NCI-H2081 treated with DMSO at 0.1 percent for 48 hours (cell line): ENCODE data around the gene ZNF654.
"Not testable (repeated sequence)": the region's sequence is repeated elsewhere in the genome, so short reads cannot be mapped to it uniquely, and the experiment has no call there.

ENCODE experiments used
- DNase-seq: peaks from one replicate; lab custom pipeline; 2025; lab: John Stamatoyannopoulos, UW

Gene ZNF654

DNA sequence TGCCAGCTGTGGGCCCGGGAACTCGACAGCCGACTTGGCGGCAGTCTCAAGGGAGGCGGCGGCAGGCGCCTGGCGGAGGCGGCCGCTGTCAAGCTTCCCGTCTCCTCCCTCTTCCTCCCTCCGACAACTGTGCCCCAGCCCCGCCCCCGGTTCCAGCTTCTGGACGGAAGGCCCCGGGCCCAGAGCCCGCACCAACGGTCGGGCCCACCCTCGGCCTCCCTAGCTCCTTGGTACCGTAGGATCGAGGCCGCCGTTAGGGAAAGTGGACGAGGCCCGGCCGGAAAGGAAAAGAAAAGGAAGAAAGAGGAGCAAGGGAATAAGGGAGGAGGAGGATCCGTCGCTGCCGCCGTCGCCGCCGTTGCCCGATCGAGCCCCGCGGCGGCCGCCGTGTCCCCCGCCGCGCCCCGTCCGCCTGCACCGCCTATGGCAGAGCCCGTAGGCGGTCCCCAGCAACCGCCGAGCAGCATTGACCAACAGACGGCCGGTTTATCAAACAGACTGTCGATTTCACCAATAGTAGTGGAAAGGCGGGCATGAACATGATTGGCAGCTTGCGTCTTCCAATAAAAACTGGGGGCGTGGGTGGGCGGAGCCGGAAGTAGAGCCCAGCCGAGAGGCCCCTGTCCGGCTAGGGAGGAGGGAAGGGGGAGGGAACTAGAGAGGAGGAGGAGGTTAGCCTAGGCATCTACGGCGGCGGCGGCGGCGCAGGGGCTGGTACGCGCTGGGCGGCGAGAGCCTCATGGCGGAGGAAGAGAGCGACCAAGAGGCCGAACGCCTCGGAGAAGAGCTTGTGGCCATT lies at the start of gene ZNF654, which contains the start of gene CGGBP1:
ZNF654 (plus strand) TSS at position 675 of the 799 bp plus-strand sequence; CDS start at position 740, 65 bp downstream.
CGGBP1 (minus strand) TSS at position 425 of the 799 bp plus-strand sequence. CDS start 3,029 bp downstream, outside the sequence.
- DNase-seq, result peak; percentile 83

DNA sequence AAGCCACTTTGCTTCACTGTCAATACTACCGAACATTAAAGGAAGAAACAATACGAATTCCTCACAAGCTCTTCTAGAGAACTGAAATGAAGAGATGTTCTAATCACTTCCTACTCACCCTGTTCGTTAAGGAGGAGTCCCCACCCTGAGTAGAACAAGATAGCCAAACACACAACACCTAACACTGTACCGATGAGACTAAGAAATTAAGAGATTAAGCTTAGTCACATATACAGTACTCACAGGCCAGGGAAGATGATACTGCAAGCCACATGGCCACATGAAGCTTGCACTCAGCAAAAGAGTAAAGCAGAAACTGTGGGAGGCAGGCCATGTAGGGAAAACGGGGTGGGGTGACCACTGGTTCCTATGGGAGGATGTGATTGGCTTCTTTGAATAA lies 48.2 kb upstream of the ZNF654 start:
- DNase-seq, result no peak

DNA sequence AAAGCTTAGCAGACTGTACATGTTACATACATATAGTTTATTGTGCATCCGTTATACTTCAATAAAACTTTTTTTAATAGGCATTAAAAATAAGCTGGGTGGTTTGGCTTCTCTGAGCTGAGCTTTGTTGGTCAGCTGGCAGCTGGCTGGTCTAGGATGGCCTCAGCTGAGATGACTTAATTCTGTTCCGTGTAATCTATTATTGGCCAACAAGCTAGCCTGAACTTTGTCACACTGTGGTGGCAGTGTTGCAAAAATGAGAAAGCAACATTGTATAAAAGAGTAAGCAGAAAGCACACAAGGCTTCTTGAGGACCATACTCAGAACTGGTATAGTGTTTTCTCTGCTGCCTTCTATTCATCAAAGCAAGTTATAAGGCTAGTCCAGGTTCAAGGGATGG lies 45.5 kb upstream of the ZNF654 start:
- DNase-seq, result no peak

DNA sequence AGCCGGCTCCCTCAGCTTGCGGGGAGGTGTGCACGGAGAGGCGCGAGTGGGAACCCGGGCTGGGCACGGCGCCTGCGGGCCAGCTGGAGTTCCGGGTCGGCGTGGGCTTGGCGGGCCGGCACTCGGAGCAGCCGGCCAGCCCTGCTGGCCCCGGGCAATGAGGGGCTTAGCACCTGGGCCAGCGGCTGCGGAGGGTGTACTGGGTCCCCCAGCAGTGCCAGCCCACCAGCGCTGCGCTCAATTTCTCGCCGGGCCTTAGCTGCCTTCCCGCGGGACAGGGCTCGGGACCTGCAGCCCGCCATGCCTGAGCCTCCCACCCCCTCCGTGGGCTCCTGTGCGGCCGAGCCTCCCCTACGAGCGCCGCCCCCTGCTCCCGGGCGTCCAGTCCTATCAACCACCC lies 43.4 kb upstream of the ZNF654 start:
- DNase-seq, result not testable (repeated sequence)

DNA sequence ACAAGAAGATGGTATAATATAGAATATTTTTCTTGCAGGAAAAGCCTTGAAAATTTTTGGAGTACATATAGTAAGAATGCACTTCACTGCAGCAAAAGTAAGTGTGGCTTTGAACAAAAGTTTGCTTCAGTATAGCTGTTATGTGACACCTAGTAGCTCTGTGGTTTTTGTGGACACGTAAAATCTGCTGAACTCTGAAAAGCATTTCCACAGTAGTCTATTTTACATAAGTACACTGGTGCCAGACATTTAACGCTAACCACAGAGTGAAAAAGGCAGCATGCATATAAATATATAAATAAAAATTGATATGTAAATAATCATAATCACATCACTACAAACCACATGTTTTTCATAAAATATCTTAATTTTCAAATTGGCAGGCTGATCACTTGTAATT lies 40.0 kb upstream of the ZNF654 start:
- no peak for DNase-seq

DNA sequence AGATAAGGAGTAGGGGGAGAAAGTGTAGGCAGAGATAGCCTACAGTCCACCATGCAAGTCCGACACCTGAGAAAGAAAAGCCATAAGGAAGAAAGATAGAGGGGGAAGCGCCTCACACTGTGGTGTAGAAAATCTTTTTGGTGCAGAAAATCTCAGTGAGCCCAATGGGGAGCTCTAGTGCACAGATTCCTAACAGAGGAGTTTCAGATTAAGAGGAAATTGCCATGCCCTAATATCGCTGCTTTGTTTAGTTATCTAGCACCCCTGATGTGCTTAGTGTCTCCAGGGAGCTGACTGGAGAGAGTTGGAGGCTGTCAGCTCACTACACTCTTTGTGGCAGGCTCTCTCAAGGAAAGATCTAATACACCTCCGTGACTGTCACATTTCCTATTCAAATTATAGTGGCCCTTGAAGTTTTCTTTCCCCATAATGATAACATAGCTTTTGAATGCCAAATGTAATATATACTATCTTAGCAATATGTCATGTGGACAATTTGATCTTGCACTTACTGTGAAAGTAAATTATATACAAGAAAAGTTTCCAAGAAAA lies 34.0 kb upstream of the ZNF654 start:
- DNase-seq, result no peak

DNA sequence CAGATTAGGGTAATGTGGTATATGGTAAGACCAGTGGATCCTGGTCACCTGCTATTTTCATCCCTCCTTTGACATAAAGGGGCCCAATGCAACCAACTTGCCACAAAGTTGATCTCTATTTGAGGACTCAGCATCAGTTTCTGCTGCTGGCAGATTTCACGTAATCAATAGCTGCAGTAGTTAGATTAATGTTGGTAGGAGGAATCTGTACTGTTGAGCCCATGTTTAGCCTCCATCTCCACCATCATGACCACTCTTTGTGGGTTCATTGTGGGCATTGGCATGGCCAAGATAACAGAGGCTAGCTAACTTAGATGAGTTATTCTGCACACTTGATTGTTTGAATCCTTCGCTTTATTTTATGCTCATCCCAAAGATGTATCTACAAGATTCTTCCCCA lies 30.2 kb upstream of the ZNF654 start:
- DNase-seq, result no peak

DNA sequence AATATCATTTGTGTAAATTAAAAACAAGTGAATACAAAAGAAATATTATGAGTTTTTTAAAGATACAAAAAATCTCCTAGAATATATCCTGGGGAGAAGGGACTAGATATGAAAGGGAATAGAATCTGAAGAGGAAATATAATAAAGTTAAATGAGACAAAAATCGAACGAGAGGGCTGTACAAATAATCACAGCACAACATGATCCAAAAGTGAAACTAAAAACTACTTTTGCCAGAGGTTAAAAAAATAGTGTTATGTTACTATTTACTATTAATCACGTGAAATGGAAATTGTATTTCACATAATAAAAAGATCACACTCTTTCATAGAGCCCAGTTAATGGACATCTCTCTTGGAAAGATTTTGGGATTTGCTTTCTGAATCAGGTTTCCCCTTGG lies 28.8 kb upstream of the ZNF654 start:
- DNase-seq, result no peak

DNA sequence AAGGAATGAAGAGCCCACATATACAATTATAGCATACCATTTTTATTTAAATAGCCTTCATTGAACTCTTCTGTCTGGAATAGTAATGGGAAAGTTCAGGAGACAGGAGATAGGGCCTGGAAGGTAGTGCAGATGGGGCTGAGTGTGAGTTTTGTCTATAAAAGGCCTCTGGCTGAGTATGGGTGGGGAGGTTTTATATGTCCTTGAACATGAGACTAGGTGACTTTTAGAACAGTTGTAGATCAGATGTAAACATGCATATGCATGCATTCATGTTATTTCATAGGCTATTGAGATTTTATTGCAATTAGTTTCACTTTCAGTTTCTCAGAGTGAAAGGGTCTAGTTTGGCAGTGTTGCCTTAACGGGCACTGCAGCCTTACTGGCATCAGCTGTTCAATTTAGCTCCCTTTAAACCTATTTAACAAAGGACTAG lies 27.4 kb upstream of the ZNF654 start:
- no peak for DNase-seq

DNA sequence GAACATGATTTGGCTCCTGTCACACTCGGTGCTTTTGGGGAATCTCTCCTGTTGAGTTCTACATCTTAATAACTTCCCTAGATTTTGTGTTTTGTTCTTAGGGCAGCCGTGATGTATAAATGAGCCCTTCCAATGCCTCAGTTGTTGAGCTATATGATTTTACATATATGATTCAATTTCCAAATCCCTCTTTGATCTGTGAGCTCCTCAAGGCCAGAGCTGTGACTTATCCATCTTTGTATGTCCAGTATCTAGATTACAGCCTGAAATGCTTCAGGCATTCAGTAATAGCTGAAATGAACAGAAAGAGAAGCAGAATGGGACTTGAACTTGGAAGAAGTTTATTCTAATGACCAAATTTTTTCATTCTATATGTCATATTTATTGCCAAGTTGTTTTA lies 26.8 kb upstream of the ZNF654 start:
- DNase-seq, result no peak

DNA sequence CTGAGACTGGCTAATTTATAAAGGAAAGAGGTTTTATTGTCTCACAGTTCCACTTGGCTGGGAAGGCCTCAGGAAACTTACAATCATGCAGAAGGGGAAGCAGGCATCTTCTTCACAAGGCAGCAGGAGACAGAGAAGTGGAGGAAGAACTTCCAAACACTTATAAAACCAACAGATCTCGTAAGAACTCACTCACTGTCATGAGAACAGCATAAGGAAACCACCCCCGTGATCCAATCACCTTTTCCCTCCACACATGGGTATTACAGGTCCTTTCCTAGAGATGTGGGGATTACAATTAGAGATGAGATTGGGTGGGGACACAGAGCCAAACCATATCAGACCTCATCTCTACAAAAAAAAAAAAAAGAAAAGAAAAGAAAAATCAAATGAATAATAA lies 26.0 kb upstream of the ZNF654 start:
- no peak for DNase-seq

DNA sequence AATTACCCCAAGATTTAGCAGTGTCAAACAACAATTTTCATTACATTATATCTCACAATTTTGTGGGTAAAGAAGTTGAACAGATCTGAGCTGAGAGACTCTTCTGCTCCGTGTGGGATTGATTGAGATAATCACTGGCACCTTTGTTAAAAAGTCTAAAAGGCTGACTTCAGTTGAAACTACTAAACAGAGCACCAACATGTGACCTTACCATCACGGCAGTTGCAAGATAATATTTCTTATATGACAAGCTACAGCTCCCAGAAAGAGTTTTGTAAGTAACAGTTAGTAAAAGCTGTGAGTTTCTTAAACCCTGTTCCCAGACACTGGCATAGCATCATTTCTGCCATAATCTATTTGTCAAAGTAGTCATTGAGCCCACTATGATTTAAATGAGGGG lies 25.2 kb upstream of the ZNF654 start:
- DNase-seq, result no peak

DNA sequence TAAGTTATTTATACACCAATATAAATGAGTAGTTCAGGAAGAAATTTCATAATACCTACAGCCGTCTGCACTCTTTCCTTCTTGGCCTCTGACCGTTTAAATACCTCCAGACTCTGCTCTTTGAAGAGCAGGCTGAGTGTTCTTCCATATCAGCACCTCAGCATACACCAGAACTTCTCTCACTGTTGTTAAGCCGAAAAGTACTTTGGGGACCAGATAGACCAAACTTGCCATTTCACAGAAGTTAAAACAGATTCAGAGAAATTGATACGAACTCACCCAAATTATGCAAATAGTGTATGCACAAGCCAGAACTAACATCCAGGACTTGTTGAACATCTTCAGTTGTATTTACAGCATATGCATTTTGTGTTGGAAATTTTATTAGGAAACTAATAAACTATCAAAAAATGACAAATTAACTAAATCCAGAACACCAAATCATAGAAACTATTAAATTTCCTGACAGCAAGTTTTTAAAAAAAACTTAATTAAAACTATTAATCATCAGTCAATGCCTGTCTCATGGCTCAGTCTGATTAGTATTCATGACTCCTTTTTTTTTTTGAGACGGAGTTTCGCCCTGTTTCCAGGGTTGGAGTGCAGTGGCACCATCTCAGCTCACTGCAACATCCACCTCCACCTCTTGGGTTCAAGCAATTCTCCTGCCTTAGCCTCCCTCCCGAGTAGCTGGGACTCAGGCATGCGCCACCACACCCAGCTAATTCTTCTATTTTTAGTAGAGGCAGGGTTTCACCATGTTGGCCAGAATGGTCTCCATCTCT lies 24.4 kb upstream of the ZNF654 start:
- no peak for DNase-seq

DNA sequence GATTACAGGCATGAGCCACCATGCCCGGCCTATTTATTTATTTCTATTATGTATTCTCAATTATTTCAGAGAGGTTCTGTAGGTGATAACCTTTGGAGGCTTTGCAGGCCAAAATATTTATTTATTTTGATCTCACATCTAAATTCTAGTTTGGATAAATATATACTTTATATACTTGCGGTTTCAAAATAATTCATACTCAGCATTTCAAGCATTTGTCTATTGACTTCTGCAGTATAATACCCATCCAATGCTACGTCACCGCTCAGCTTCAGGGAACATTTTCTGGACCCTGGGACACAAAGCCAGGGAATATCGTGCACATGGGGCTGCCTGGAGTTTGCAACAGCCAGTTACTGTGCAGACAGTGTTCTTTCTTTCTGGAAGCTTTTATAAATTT lies 22.8 kb upstream of the ZNF654 start:
- no peak for DNase-seq

DNA sequence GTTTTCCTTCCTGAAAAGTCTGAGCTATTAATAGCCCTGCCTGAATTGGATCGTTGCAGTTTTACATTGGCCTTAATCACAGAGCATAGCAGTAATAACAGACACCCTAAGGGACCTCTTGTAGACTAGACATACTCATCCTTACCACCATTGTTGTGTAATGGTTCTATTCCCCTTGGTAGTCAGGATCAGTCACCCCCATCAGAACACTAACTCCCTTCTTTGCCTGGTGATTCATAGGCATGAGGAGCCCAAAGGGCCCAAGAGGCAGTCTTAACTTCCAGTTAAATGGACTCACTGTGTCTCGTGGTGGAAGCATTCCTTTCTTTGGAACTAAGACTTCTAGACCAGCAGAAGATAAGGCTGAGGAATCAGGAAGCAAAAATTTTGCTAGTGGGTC lies 20.5 kb upstream of the ZNF654 start:
- DNase-seq, result no peak

DNA sequence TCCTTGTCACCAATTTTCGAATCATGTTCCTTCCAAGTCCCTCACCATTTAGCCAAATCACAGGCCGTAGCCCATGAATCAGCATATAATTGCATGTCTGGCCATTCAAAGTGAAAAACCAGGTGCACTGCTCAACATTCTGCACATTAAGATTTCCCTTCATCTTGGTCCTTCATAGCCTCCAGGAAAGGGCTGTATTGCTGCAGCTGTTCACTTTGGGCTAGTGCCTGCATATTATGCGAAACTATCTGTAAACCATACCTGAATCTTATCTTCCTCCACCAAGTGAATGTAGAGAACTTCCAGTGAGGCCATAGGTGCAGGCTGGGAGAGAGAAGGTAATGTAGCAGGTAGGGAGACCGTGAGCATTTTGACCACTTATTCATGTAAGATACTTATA lies 18.5 kb upstream of the ZNF654 start:
- DNase-seq, result no peak

DNA sequence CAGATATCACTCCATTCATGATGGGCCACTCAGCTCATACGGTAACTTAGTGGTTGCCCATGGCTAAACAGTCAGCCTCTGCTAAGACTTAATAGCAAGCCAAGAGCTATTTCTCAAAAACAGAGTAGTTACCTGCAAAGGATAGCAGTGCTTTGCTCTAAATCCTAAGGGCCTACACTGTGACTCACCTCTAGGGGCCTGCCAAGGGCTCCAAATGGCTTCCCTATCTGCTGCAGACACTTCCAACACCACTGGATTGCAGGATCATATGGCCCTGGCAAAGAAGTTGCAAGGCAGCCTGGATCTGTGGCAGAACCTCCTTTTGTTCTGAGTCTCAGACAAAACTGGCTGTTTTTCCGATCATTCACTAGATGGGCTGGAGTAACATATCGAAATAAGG lies 18.1 kb upstream of the ZNF654 start:
- DNase-seq, result no peak

DNA sequence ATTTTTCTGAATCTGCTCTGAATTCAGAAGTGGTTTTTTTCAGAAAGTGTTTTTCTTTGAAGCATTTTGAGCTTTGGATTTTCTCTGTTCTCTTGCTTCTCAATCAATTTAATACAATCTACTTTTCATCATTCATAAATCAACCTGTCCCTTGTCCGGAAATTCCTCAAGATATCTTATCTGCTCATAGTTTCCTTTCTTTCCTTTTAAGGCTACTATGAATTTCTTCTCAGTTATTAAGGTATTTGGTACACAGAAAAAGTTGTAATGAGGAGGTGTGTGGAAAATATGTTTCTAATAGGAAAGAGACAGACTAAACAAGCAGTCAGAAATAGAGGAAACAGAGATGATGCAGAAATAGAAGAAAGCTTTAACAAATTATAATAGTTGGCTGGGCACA lies 14.6 kb upstream of the ZNF654 start:
- no peak for DNase-seq

DNA sequence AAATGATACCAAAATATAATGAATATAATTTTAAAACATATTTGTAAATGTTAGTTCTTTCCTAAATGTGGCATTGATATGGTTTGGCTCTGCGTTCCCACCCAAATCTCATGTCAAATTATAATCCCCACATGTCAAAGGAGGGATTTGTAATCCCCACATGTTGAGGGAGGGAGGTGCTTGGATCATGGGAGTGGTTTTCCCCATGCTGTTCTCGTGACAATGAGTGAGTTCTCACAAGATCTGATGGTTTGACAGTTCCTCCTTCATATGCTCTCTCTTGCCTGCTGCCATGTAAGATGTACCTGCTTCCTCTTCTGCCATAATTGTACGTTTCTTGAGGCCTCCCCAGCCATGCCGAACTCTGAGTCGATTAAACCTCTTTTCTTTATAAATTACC lies 12.3 kb upstream of the ZNF654 start:
- DNase-seq, result no peak

DNA sequence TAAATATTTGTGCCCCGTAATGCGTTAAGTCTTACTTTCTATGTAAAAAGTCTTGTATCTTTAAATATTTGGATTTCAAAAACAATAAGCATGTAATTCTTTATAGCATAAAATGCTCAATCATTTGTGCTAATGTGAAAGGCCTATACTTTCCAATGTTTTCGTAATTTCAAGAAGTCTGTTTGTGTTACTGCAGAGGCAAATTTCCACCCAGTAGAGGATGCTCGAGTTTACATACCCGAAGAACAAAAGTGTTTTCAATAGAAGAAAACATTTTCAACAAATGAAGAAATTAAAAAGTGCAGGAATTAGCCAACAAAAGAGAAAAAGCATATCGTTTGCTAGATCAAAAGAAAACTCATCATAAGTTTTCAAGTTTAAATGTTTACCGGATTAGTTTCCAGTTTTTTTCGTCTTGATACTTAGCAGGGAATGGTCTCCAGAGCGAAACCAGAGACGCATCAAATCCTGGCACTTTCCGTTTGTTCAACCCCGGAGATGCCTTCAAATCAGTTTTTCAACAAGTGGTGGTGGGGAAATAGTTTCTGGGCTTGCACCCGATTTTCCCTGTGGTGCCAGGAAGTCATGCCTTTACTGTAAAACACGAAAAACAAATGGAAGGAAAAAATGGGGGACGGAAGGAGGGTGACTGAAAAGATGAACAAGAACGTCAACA lies 1.3 kb upstream of the ZNF654 start:
- DNase-seq, result no peak

DNA sequence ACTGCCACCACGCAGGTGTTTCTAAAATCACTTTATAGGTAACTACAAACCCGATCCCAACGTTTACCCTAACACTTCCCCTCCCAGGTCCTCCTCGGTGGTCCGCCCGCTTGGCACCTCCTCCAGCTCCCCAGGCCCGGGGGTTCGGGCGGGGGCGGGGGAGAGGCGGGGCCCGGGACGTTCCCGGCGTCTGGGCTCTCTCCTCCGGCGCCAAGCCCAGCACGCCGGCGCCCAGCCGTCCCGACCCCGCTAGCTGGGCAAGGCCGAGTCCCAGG lies 812 bp upstream of the ZNF654 start:
- DNase-seq, result no peak

DNA sequence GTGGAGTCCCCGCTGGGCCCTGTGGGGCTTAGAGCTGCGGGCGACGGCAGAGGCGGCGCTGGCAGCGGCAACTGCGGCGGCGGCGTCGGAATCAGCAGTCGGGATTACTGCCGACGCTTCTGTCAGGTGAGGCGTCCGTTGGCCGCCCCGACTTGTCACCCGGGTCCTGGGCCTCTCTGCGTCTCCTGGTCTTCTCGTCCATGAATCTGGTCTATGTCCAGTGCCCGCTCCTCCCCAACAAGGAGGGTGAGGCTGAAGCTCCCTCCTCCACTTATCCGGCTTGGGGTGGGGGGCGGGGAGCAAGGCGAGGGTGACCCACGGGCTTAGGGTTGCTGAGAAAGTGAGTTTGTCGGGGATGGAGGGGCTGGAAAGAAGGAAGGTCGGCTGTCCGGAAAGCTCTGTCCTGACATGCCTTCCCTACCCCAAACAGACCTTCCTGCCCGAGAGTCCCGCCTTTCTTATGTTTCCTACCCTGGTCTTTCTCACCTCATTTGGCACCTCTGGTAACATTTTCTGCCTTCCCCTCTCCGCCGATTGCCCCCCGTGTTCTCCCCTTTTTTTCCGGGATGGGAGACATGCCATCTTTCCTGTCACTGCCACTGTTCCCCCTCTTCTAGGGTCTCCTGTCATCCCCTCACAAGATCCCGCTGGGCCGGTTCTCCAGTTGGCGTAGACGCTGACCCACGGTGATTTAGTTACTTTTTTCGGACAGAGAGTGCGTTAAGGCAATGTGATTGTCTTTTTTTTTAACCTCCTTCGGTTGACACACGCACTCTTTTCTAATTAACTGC lies 520 bp downstream of the ZNF654 start:
- DNase-seq, result no peak
